Epithelial cell of esophagus (primary cell): ENCODE results near the gene MEGF11.

Source experiments
- DNase-seq: peaks from one replicate; pipeline ENCODE4 v3.0.0; 2010; ENCODE audit warnings: low read depth
- H3K4me3 ChIP-seq: 2 replicates; pipeline ENCODE4 v1.5.1; 2011; ENCODE audit warnings: mild to moderate bottlenecking, low read length, control low read depth
- CTCF ChIP-seq: IDR thresholded peaks from 2 replicates; pipeline ENCODE4 v1.5.1; 2011; ENCODE audit warnings: low read depth, mild to moderate bottlenecking, low read length, control low read depth, inconsistent platforms; ENCODE audit not compliant: insufficient read depth; ENCODE audit errors: missing control alignments

MEGF11 gene

GRCh38 chr15:66288093-66288492 is 34.5 kb upstream of the MEGF11 start:
- no peak for TF ChIP-seq CTCF
- no peak for DNase-seq
- H3K4me3 ChIP-seq, result no peak overlapping the region

- TF ChIP-seq CTCF, result peak; percentile 47
- DNase-seq, result peak; percentile 18
- H3K4me3 ChIP-seq, result no peak overlapping the region
Measured at GRCh38 chr15:66287461-66288057, 34.0 kb upstream of the MEGF11 start.

DNA sequence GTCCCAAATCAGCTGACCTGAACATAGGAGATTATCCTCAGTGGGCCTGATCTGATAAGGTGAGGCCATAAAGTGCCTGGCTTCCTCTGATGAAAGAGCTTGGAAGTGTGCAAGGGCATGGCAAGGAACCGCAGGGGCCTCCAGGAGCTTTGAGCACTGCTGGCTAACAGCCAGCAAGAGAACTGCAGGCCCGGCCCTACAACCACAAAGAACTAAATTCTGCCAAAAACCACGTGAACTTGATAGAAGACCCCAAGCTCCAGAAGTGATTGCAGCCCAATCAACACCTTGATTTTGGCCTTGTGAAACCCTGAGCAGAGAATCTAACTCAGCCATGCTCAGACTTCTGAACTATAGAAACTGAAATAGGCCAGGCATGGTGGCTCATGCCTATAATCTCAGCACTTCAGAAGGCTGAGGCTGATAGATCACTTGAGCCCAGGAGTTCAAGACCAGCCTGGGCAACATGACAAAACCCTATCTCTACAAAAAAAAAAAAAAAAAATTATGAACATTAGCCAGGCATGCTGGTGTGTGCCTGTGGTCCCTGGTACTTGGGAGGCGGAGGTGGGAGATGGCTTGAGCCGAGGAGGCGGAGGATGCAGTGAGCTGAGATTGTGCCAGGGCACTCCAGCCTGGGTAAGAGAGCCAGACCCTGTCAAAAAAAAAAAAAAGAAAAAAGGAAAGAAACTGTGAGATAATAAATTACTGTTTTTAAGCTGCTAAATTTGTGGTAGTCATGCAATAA is 32.2 kb upstream of the MEGF11 start:
- no peak for DNase-seq
- no peak overlapping the region for H3K4me3 ChIP-seq
- TF ChIP-seq CTCF, result no peak

DNA sequence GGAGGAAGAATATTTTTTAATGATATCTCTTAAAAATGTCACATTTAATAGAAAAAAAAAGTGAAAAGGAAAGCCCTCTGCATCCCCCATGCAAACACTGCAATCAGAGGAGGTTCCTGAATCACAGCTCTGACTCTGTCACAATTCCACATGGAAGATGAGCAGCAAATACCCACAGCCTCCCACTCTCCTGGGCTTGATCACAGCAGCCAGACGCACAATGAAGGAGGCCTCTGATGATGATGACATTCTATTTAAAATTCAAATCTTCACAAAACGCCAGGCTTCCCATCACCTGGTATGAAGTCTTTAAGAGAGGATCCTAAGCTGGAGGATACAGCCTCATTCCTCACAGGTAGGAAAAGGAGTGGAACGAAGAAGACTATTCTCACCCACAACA is 30.7 kb upstream of the MEGF11 start:
- no peak overlapping the region for H3K4me3 ChIP-seq
- TF ChIP-seq CTCF, result no peak

GRCh38 chr15:66278671-66279070 is 25.1 kb upstream of the MEGF11 start:
- no peak for DNase-seq
- no peak overlapping the region for H3K4me3 ChIP-seq
- no peak for TF ChIP-seq CTCF

More for the DNA sequence above, 30.7 kb upstream of the MEGF11 start:
- no peak for DNase-seq

- no peak for DNase-seq
- H3K4me3 ChIP-seq, result no peak overlapping the region
- no peak for TF ChIP-seq CTCF
Measured at GRCh38 chr15:66278056-66278455, 24.5 kb upstream of the MEGF11 start.

DNA sequence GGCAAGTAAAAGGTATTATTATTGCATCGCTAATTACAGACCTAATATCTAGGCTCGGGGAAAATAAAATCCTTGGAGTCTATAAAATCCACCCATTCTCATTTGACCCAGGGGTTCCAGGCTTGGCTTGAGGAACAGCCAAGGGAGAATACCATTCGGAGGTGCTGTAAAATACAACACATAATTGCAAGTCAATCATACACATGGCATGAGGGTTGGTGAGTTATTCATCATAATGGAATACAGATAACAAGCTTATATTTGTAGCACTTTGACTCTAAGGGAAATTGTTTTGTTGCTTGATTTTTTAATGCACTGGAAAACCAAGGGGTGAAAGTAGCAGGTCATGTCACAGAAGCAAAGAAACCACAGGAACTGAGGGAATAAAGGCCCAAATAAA is 23.0 kb upstream of the MEGF11 start:
- H3K4me3 ChIP-seq, result no peak overlapping the region
- no peak for TF ChIP-seq CTCF
- DNase-seq, result no peak
